ENCODE results near the gene STAT4. TPM values are rescaled to one million over a fixed set of nuclear protein-coding genes. Genes with fewer than 3 reads are reported as not detected.

The STAT4 gene
- polyA plus RNA-seq, 1 donor (not counting 4 experiments of a cell fraction or from before 2014, with no cell fraction given), result 2.0 TPM

DNA sequence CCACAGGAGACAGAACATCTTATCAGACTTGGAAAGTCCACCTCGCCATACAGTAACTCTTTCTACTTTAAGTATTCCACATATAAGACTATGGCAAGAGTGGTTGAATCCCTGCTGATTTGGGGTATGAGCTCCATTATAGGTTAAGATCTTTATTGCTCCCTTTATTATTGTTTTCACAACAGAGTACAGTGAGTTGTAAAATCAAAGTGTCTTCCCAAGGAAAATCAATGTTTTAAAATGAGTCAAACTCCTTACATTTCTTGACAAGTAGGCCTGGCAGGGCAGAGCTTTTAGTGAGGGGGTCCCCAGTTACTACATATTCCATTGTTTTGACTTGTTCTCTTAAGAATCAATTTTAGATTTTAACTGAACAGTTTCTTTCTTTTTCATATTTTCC, 87.2 kb downstream of the STAT4 start:
- no peaks in the 10 kb centered on the region for H3K4me1 ChIP-seq (ENCODE audit: control insufficient read depth, extremely low read depth, insufficient read depth, low read length)
- H4K20me1 ChIP-seq (ENCODE audit: control insufficient read depth, extremely low read depth, insufficient read depth, low read length), result no peaks in the 10 kb centered on the region

DNA sequence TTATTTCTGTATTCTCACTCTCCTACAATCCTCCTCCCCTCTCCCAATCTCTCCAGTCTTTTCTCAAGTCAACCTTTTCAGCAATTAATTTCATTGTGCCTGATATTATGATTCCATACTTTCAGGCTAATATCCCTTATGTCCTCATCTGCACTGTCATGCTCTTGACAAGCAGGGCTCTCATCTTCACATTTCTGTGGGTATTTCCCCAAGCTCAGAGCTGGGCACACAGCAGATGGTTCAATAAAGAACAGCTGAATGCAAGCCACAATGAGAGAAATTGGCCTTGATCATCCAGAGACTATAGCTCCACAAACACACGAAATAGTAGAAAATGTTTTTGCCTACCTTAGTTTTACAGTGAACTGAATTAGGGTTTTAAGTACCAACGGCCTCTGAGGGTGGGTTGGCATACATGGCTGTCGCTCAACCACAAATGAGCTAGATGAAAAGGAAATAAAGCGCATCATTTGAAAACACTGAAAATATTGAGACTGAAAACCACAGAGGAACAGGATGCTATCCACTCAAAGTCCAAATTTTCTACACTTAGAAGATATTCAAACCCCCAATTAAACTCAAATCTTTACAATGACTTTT, 89.3 kb downstream of the STAT4 start:
- FAIRE-seq (no peak), DNase-seq (ENCODE audit: low read depth, low spot score) (no peak)
- dilution Hi-C loops (cut with MboI; ENCODE audit: extremely low pct_ligation_motif_present, low sequenced_read_pairs), result no loop called here
- no peak overlapping the region for H3K4me3 ChIP-seq (ENCODE audit: control insufficient read depth in 2 of 3, extremely low read depth in 1 of 3, insufficient read depth in 2 of 3, low read depth in 1 of 3, low read length in 3 of 3)
- no peaks in the 10 kb centered on the region for H3K79me2 ChIP-seq (ENCODE audit: control insufficient read depth, insufficient read depth, low read length)
- H3K9ac ChIP-seq (ENCODE audit: control insufficient read depth, extremely low read depth, insufficient read depth, low read length), result no peak overlapping the region
- no peaks in the 10 kb centered on the region for H3K4me1 ChIP-seq (ENCODE audit: control insufficient read depth, extremely low read depth, insufficient read depth, low read length)
- H2AFZ ChIP-seq (ENCODE audit: control insufficient read depth, low read length), result no peak overlapping the region
- no peaks in the 10 kb centered on the region for H3K9me1 ChIP-seq (ENCODE audit: control insufficient read depth, extremely low read depth, insufficient read depth, low read length)
- no peaks in the 10 kb centered on the region for H3K9me3 ChIP-seq (ENCODE audit: control insufficient read depth, low read depth, low read length)
- no peak overlapping the region for H3K4me2 ChIP-seq (ENCODE audit: control insufficient read depth, extremely low read depth, insufficient read depth, low read depth, low read length)
- no peak for TF ChIP-seq EZH2 (IDR thresholded peaks at IDR 0.05; ENCODE audit: low read length)
- TF ChIP-seq, protein P1, sequence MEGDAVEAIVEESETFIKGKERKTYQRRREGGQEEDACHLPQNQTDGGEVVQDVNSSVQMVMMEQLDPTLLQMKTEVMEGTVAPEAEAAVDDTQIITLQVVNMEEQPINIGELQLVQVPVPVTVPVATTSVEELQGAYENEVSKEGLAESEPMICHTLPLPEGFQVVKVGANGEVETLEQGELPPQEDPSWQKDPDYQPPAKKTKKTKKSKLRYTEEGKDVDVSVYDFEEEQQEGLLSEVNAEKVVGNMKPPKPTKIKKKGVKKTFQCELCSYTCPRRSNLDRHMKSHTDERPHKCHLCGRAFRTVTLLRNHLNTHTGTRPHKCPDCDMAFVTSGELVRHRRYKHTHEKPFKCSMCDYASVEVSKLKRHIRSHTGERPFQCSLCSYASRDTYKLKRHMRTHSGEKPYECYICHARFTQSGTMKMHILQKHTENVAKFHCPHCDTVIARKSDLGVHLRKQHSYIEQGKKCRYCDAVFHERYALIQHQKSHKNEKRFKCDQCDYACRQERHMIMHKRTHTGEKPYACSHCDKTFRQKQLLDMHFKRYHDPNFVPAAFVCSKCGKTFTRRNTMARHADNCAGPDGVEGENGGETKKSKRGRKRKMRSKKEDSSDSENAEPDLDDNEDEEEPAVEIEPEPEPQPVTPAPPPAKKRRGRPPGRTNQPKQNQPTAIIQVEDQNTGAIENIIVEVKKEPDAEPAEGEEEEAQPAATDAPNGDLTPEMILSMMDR (optimal IDR thresholded peaks at IDR 0.05 in 1 of 3, IDR thresholded peaks at IDR 0.05 in 1 of 3, conservative IDR thresholded peaks at IDR 0.05 in 1 of 3; ENCODE audit: extremely low read depth in 1 of 3, insufficient read depth in 2 of 3, low read length in 3 of 3), result no peak
- peaks cover 8% of the 10 kb centered on the region for H3K27me3 ChIP-seq (ENCODE audit: control insufficient read depth, extremely low read depth, insufficient read depth, low read length)
- H3K27ac ChIP-seq (ENCODE audit: control insufficient read depth, insufficient read depth, low read length), result no peak overlapping the region
- no peaks in the 10 kb centered on the region for H4K20me1 ChIP-seq (ENCODE audit: control insufficient read depth, extremely low read depth, insufficient read depth, low read length)
- no peaks in the 10 kb centered on the region for H3K36me3 ChIP-seq (ENCODE audit: control insufficient read depth in 2 of 2, extremely low read depth in 1 of 2, insufficient read depth in 2 of 2, low read length in 2 of 2)

More for the DNA sequence above, 87.2 kb downstream of the STAT4 start:
- no peak overlapping the region for H3K27ac ChIP-seq (ENCODE audit: control insufficient read depth, insufficient read depth, low read length)
- DNase-seq (ENCODE audit: low read depth, low spot score), result no peak
- TF ChIP-seq, protein P1 (optimal IDR thresholded peaks at IDR 0.05 in 1 of 3, IDR thresholded peaks at IDR 0.05 in 1 of 3, conservative IDR thresholded peaks at IDR 0.05 in 1 of 3; ENCODE audit: extremely low read depth in 1 of 3, insufficient read depth in 2 of 3, low read length in 3 of 3), result no peak
- TF ChIP-seq EZH2 (IDR thresholded peaks at IDR 0.05; ENCODE audit: low read length), result no peak
- H3K36me3 ChIP-seq (ENCODE audit: control insufficient read depth in 2 of 2, extremely low read depth in 1 of 2, insufficient read depth in 2 of 2, low read length in 2 of 2), result no peaks in the 10 kb centered on the region
- no peak overlapping the region for H2AFZ ChIP-seq (ENCODE audit: control insufficient read depth, low read length)
- FAIRE-seq, result no peak
- H3K27me3 ChIP-seq (ENCODE audit: control insufficient read depth, extremely low read depth, insufficient read depth, low read length), result peaks cover 8% of the 10 kb centered on the region
- H3K9ac ChIP-seq (ENCODE audit: control insufficient read depth, extremely low read depth, insufficient read depth, low read length), result no peak overlapping the region
- H3K4me3 ChIP-seq (ENCODE audit: control insufficient read depth in 2 of 3, extremely low read depth in 1 of 3, insufficient read depth in 2 of 3, low read depth in 1 of 3, low read length in 3 of 3), result no peak overlapping the region
- dilution Hi-C loops (cut with MboI; ENCODE audit: extremely low pct_ligation_motif_present, low sequenced_read_pairs), result no loop called here
- no peaks in the 10 kb centered on the region for H3K9me1 ChIP-seq (ENCODE audit: control insufficient read depth, extremely low read depth, insufficient read depth, low read length)
- H3K4me2 ChIP-seq (ENCODE audit: control insufficient read depth, extremely low read depth, insufficient read depth, low read depth, low read length), result no peak overlapping the region
- no peaks in the 10 kb centered on the region for H3K9me3 ChIP-seq (ENCODE audit: control insufficient read depth, low read depth, low read length)
- H3K79me2 ChIP-seq (ENCODE audit: control insufficient read depth, insufficient read depth, low read length), result no peaks in the 10 kb centered on the region

Measured in keratinocyte (primary cell).